Activated CD8-positive, alpha-beta memory T cell treated with anti-CD3 and anti-CD28 coated beads, Interleukin-2, amount 10 ng/mL, durations not matched to agents 7 days and 5 days (primary cell): ENCODE results near the gene DPP3. TPM values are rescaled to one million over a fixed set of nuclear protein-coding genes. Genes with fewer than 3 reads are reported as not detected.
A peak's percentile ranks its signal among the peaks of the same experiment; 100 is the strongest.
"Not testable (repeated sequence)": the region's sequence is repeated elsewhere in the genome, so short reads cannot be mapped to it uniquely, and the experiment has no call there.

Experiments
- ATAC-seq: fragments of 150-1000 bp; cut with Tn5 transposase; one replicate; pipeline ENCODE4 v1.10.0; 2021; ENCODE audit warnings: moderate library complexity
- CTCF ChIA-PET: fragments of 350-600 bp; sonication (Branson Sonifier 250); formaldehyde crosslinking; loops from one replicate; lab custom pipeline; 2021; ENCODE audit warnings: antibody characterized with exemption; lab: Charles Lee
- DNase-seq: peaks from one replicate; pipeline ENCODE4 v3.0.0-alpha.2; 2020
- H3K27ac Mint-ChIP-seq: one replicate; pipeline ENCODE4 v1.8.0; 2021; ENCODE audit warnings: mild to moderate bottlenecking, mixed read lengths
- H3K27me3 Mint-ChIP-seq: one replicate; pipeline ENCODE4 v1.8.0; 2021; ENCODE audit warnings: mixed read lengths
- H3K36me3 Mint-ChIP-seq: one replicate; pipeline ENCODE4 v1.8.0; 2021; ENCODE audit warnings: mild to moderate bottlenecking, mixed read lengths
- H3K4me1 Mint-ChIP-seq: one replicate; pipeline ENCODE4 v1.8.0; 2021; ENCODE audit warnings: mixed read lengths
- H3K4me3 Mint-ChIP-seq: one replicate; pipeline ENCODE4 v1.8.0; 2021; ENCODE audit warnings: mild to moderate bottlenecking, moderate library complexity, mixed read lengths
- H3K9me3 Mint-ChIP-seq: one replicate; pipeline ENCODE4 v1.8.0; 2022; ENCODE audit warnings: low read depth, mixed read lengths
- total RNA-seq, 2 experiments: library from RNA; stranded (reverse); gene quantifications; one replicate each; pipeline ENCODE4 v1.2.3, GENCODE V29; 2021

The DPP3 gene
- total RNA-seq, 2 experiments from 2014 or later, result 54.2 to 79.6 TPM

DNA sequence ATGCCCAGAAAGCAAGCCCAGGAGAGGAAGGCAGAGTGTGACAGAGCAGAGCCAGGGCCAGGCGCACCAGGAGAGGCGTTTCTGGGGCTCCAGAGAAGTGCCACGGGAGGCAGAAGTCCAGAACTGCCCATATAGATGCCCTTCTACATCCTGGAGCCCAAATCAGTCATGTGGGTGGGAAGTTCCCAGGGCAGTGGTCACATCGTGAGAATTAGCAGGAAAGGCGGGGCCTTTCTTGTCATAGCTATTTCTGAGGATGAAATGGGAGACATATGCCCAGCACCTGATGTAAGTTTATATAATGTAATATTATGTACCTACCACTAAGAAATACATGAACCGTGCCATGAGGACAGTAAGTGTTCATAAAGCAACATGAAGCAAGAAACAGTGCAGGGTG is 52.5 kb downstream of the DPP3 start:
- Mint-ChIP-seq H3K9me3 (no peaks in the 10 kb centered on the region), H3K36me3 (peaks cover 9% of the 10 kb centered on the region), H3K27ac (no peak overlapping the region), H3K27me3 (no peaks in the 10 kb centered on the region), H3K4me1 (no peaks in the 10 kb centered on the region), H3K4me3 (no peak overlapping the region)
- CTCF ChIA-PET, result interaction anchor here (0.6 to 1.4 kb wide), 2 partner anchors 83 to 146 kb away, joined by 3 read pairs; no protein-coding TSS in a partner anchor
- DNase-seq, result no peak
- no peak for ATAC-seq

DNA sequence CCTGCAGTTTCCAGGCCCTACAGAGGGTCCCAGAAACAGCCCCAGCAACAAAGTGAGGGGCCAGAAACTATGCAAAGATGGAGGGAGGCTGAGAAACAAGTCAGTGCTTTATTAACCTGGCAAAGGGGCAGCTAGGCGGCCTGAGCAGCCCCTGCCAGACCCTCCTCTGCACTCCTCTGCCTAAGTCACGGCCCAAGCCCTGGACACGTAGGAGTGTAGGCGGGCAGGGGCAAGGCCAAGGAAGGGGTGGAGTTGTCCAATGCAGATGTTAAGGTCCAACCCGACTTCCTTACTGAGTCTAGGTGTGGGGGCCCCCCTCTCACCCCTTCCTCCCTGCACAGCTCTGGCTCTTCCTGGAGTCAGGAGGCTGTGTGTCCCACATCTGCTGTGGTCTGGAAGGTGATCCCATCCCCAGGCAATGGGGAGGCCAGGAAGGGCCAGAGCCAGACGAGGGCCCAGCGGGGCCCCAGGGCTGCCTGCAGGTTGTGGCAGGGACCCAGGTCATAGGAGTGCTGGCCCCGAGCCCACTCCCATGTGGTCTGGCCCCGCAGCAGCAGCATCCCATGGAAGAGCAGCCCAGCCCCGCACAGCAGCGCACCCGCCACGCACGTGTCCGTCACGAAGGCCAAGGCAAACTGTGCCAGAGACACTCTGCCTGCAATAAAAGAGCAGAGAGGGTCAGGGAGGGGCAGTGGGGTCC is 59.1 kb downstream of the DPP3 start:
- peaks cover 21% of the 10 kb centered on the region for H3K4me1 Mint-ChIP-seq
- peaks cover 19% of the 10 kb centered on the region for H3K36me3 Mint-ChIP-seq
- no peaks in the 10 kb centered on the region for H3K9me3 Mint-ChIP-seq
- no peak overlapping the region for H3K4me3 Mint-ChIP-seq
- CTCF ChIA-PET, result no interaction called here
- H3K27me3 Mint-ChIP-seq, result no peaks in the 10 kb centered on the region
- no peak overlapping the region for H3K27ac Mint-ChIP-seq
- no peak for DNase-seq
- ATAC-seq, result no peak

- Mint-ChIP-seq H3K36me3 (peaks cover 19% of the 10 kb centered on the region), H3K27ac (no peak overlapping the region)
- CTCF ChIA-PET, result no interaction called here
These were observed 59.6 kb downstream of the DPP3 start for GRCh38 chr11:66539870-66540213.

DNA sequence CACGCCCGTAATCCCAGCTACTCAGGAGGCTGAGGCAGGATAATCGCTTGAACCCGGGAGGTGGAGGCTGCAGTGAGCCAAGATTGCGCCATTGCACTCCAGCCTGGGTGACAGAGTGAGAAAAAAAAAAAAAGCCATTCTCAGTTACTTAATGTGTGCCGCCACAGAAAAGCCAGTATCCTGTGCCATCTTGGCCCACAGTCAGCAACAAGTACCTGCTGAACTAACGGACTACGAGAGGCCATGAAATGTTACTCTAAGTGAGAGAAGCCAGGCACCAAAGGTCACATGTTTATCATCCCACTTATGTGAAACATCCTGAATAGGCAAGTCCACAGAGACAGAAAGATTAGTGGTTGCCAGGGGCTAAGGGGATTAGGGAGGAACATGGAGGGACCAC is 60.4 kb downstream of the DPP3 start:
- H3K27ac Mint-ChIP-seq, H3K4me3 Mint-ChIP-seq, H3K9me3 Mint-ChIP-seq, ATAC-seq, H3K27me3 Mint-ChIP-seq, DNase-seq: not testable (repeated sequence)
- CTCF ChIA-PET, result interaction anchor here (1.1 kb wide), 1 partner anchor 138 kb away, joined by 4 read pairs; no protein-coding TSS in a partner anchor
- H3K4me1 Mint-ChIP-seq, result peaks cover 26% of the 10 kb centered on the region
- peaks cover 18% of the 10 kb centered on the region for H3K36me3 Mint-ChIP-seq

More at GRCh38 chr11:66539870-66540213, 59.6 kb downstream of the DPP3 start:
- Mint-ChIP-seq H3K4me3 (no peak overlapping the region), H3K4me1 (peaks cover 23% of the 10 kb centered on the region), H3K27me3 (no peaks in the 10 kb centered on the region), H3K9me3 (no peaks in the 10 kb centered on the region)
- DNase-seq, result no peak
- no peak for ATAC-seq

GRCh38 chr11:66541892-66542291 is 61.7 kb downstream of the DPP3 start:
- no peak for ATAC-seq
- Mint-ChIP-seq H3K36me3 (peaks cover 15% of the 10 kb centered on the region), H3K4me1 (peaks cover 29% of the 10 kb centered on the region), H3K4me3 (no peak overlapping the region), H3K9me3 (no peaks in the 10 kb centered on the region), H3K27me3 (no peaks in the 10 kb centered on the region), H3K27ac (peak overlapping the region; percentile 22)
- CTCF ChIA-PET, result interaction anchor here (0.9 to 1.1 kb wide), 2 partner anchors 136 to 137 kb away, joined by 3 to 4 read pairs; partner anchors contain the start of gene RBM4B
- no peak for DNase-seq

DNA sequence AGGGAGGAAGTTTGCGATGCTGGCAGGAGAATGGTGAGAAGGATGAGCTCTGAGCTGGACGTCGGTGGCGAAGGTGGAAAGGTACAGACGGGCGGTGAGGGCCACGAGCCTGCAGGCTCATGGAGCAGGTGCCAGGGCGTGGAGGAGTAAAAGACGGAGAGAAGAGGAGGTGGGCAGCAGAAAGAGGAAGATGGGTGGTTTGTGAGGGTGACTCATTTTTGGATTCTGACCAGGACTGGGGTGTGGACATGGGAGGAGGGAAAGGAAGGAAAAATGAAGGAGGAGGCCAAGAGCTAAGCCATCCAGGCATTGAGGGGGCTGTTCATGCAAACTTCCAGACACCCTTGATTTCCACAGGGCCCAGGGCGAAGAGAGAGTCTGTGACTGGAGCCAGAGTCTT is 62.1 kb downstream of the DPP3 start:
- Mint-ChIP-seq H3K4me1 (peaks cover 30% of the 10 kb centered on the region), H3K4me3 (no peak overlapping the region), H3K9me3 (no peaks in the 10 kb centered on the region), H3K36me3 (peaks cover 11% of the 10 kb centered on the region), H3K27me3 (no peaks in the 10 kb centered on the region), H3K27ac (peak overlapping the region; percentile 91)
- DNase-seq (no peak), ATAC-seq (no peak)
- CTCF ChIA-PET, result interaction anchor here (0.9 kb wide), 1 partner anchor 135 kb away, joined by 3 read pairs; the partner anchor contains the start of gene RBM4B

DNA sequence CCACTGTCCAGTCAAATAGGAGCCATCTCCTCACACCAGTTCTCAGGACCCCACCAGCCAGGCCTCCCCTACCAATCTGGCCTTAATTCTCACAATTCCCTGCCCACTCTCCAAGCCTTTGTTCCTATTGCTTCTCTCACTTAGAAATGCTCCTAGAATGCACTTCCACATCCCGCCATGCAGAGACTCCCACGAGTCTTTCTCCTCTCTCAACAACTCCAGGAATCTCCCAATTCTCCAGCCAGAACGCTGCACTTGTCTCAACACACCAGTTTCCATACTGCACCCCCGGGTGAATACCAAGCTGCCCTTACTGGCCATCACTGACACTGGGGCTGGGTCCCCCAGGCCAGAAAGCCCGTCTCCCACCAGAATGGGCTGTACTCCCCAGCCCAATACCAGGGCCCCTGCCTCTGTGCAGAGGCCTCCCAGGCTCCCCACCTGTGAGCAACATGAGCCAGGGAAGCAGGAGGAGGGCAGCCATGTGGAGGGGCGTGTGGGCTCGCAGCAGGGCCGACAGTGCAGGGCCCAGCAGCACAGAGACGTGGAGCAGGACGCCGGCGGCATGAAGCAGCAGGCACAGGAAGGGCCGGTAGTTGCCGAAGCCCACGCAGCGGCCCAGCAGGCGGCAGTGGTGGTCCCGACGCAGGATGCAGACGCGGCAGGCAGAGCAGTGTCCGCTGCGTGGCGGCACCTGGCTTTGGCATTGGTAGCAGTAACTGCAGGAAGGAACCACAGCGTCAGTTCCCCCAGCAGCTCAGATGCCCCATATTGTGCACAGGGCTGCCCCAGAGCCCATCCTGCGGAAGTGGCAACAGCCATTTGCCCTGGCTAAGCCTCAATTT is 63.3 kb downstream of the DPP3 start:
- ATAC-seq (peak; percentile 61), DNase-seq (peak; percentile 90)
- CTCF ChIA-PET, result interaction anchor here (0.8 to 2.0 kb wide), 5 partner anchors 11 to 134 kb away, joined by 3 to 13 read pairs (median 4); partner anchors contain the start of genes CCDC87, CCS and RBM4B
- peaks cover 8% of the 10 kb centered on the region for H3K36me3 Mint-ChIP-seq
- no peaks in the 10 kb centered on the region for H3K9me3 Mint-ChIP-seq
- H3K4me1 Mint-ChIP-seq, result peaks cover 30% of the 10 kb centered on the region
- peaks cover under 1% of the 10 kb centered on the region for H3K27me3 Mint-ChIP-seq
- peak overlapping the region; percentile 66 for H3K4me3 Mint-ChIP-seq
- H3K27ac Mint-ChIP-seq, result peak overlapping the region; percentile 91

DNA sequence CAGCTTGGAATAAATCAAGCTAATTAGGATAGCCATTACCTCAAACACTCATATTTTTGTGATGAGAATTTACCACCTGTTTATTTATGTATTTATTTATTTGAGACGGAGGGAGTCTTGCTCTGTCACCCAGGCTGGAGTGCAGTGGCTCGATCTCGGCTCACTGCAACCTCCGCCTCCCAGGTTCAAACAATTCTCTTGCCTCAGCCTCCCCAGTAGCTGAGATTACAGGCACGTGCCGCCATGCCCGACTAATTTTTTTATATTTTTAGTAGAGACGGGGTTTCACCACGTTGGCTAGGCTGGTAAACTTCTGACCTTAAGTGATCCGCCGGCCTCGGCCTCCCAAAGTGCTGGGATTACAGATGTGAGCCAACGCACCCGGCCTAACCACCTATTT is 64.7 kb downstream of the DPP3 start:
- DNase-seq, H3K9me3 Mint-ChIP-seq: not testable (repeated sequence)
- peaks cover 30% of the 10 kb centered on the region for H3K4me1 Mint-ChIP-seq

DNA sequence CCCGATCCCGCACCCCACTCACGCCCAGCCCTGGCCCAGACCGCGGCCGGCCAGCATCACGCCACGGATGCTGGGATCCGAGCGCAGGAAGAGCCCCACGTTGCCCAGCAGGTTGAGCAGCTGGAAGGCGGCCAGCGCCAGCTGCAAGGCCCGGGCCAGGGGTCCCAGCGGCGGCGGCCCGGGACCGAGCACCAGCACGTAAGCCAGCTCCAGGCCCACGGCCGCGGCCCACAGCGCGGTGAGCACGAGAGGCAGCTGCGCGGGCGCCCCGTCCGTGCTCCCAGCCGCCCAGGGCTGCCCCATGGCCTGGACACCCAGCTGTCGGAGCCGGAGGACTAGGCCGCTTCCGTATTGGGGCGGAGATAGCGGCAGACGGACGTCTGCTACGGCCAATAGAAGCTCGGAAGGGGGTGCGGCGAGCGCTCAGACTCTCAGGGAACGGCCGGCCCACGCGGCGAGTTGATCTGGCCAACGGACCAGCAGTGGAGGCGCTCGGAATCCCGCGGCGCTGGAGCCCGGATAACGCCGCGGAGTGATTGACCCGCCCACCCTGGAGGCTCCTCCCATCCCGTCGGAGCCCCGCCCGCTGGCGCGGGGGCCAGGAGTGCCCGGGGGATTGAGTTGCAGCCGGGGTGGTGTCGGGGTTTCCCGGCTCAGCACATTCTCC is 65.6 kb downstream of the DPP3 start, which contains the start of gene ZDHHC24:
TSS of gene ZDHHC24 (minus strand) at position 348 of the 667 bp plus-strand sequence. CDS start at position 303, 45 bp downstream.
- Mint-ChIP-seq H3K36me3 (peaks cover 5% of the 10 kb centered on the region), H3K27me3 (peaks cover 11% of the 10 kb centered on the region), H3K4me3 (peak within 1 kb of the TSS; percentile 86), H3K9me3 (no peaks in the 10 kb centered on the region), H3K4me1 (peaks cover 30% of the 10 kb centered on the region), H3K27ac (peak within 1 kb of the TSS; percentile 75)
- DNase-seq (peak; percentile 95), ATAC-seq (peak; percentile 90)
- CTCF ChIA-PET, result interaction anchor here (0.6 to 2.4 kb wide), 12 partner anchors 11 to 1144 kb away, joined by 3 to 23 read pairs (median 4); partner anchors contain the start of genes CCDC87, CCS, MRPL11 and RBM4

More for the DNA sequence above, 64.7 kb downstream of the DPP3 start:
- peaks cover 11% of the 10 kb centered on the region for H3K27me3 Mint-ChIP-seq
- H3K36me3 Mint-ChIP-seq, ATAC-seq: not testable (repeated sequence)
- CTCF ChIA-PET, result interaction anchor here (1.1 to 2.4 kb wide), 4 partner anchors 47 to 136 kb away, joined by 3 to 13 read pairs (median 6); partner anchors contain the start of genes CCDC87, CCS and RBM4B
- H3K4me3 Mint-ChIP-seq, result peak overlapping the region; percentile 86
- H3K27ac Mint-ChIP-seq, result peak overlapping the region; percentile 75

DNA sequence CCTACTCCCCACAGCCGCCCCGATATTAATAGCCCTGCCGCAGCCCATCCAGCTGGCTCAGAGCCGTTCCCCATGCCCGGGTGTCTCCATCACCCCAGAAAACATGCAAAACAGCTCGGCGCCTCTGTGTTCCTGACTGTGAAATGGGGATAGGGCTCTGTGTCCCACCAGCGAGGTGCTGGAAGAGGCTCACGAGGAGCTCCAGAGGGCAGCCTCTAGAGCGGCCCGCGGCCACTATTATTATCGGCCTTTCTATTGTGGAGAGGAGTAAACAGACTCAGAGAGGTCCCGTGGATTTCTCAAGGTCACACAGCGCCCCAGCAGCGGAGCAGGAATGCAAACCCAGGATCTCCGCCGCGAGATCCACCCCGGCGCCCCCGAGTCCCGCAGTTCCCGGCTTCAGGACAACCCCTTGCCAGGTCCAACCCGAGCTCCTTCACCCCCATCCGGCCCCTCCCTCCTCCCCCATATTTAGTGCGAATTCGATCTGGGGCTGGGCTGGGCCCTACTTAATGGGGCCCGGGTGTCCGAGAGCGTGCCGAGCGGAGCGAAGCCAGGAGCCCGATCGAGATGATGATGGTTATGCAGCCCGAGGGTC is 66.2 kb downstream of the DPP3 start, which contains the start of gene ACTN3:
TSS of gene ACTN3 (plus strand) at position 536 of the 598 bp plus-strand sequence. CDS start at position 571, 35 bp downstream.
- Mint-ChIP-seq H3K27ac (peak within 1 kb of the TSS; percentile 71), H3K4me3 (peak within 1 kb of the TSS; percentile 86), H3K27me3 (peaks cover 11% of the 10 kb centered on the region), H3K9me3 (no peaks in the 10 kb centered on the region), H3K36me3 (peaks cover 5% of the 10 kb centered on the region), H3K4me1 (peaks cover 30% of the 10 kb centered on the region)
- ATAC-seq (no peak), DNase-seq (peak; percentile 48)
- CTCF ChIA-PET, result interaction anchor here (0.6 to 2.4 kb wide), 9 partner anchors 12 to 622 kb away, joined by 3 to 23 read pairs (median 6); partner anchors contain the start of genes CCDC87, CCS, MRPL11 and RBM4

- no peak for ATAC-seq
- Mint-ChIP-seq H3K27me3 (peaks cover 11% of the 10 kb centered on the region), H3K36me3 (peaks cover 5% of the 10 kb centered on the region), H3K4me3 (peak overlapping the region; percentile 86), H3K4me1 (peaks cover 30% of the 10 kb centered on the region), H3K9me3 (no peaks in the 10 kb centered on the region), H3K27ac (no peak overlapping the region)
- DNase-seq, result no peak
- CTCF ChIA-PET, result interaction anchor here (1.0 to 2.4 kb wide), 6 partner anchors 12 to 131 kb away, joined by 3 to 23 read pairs (median 8); partner anchors contain the start of genes CCDC87, CCS, MRPL11 and RBM4
These were observed 66.9 kb downstream of the DPP3 start for GRCh38 chr11:66546966-66547661.
